Measurements from ENCODE around the gene LTB4R.

- TF ChIP-seq REST (IDR thresholded peaks at IDR 0.05; ENCODE audit: low read depth) (no peak), CREB1 (IDR thresholded peaks at IDR 0.05; ENCODE audit: low read depth) (no peak), USF1 (IDR thresholded peaks at IDR 0.05) (no peak), MAX (IDR thresholded peaks at IDR 0.05) (no peak), RAD21 (IDR thresholded peaks at IDR 0.05; ENCODE audit: low read depth) (no peak), FOXM1 (IDR thresholded peaks at IDR 0.05; ENCODE audit: borderline replicate concordance, low read depth) (no peak), TAF1 (IDR thresholded peaks at IDR 0.05; ENCODE audit: low read depth) (no peak), CEBPB (IDR thresholded peaks at IDR 0.05) (no peak)
These were observed 53.5 kb downstream of the LTB4R start for GRCh38 chr14:24364841-24365240.

Data from Ishikawa (cell line).